Right atrium auricular region (tissue), 2 donors: Measurements from ENCODE around the gene UGT3A2. TPM values are rescaled to one million over a fixed set of nuclear protein-coding genes. Genes with fewer than 3 reads are reported as not detected.
"Not testable (repeated sequence)": the region's sequence is repeated elsewhere in the genome, so short reads cannot be mapped to it uniquely, and the experiment has no call there.

Experiments used
- DNase-seq: peaks from one replicate; pipeline ENCODE4 v3.0.0-alpha.2; 2019; ENCODE audit warnings: low spot score
- H3K27ac ChIP-seq, 2 donors: fragments of 200-600 bp; sonication (generic); 1 replicate in 1 of 2; 2 replicates in 1 of 2; pipeline ENCODE4 v1.5.1; 2016 to 2019
- H3K27me3 ChIP-seq, 2 donors: fragments of 200-600 bp; sonication (generic); one replicate each; pipeline versions ENCODE4 v1.5.1 to v1.6.0; 2017 to 2019
- H3K36me3 ChIP-seq: fragments of 200-600 bp; sonication (generic); one replicate; pipeline ENCODE4 v1.5.1; 2016
- H3K4me1 ChIP-seq, 2 donors: fragments of 200-600 bp; sonication (generic); one replicate each; pipeline versions ENCODE4 v1.5.1 to v1.6.0; 2017 to 2019
- H3K4me3 ChIP-seq, 2 donors: fragments of 200-600 bp; sonication (generic); 1 replicate in 1 of 2; 2 replicates in 1 of 2; pipeline ENCODE4 v1.5.1; 2017 to 2019; ENCODE audit warnings: mild to moderate bottlenecking in 1 of 2, moderate library complexity in 1 of 2
- H3K9me3 ChIP-seq, 2 donors: fragments of 200-600 bp; sonication (generic); one replicate each; pipeline ENCODE4 v1.5.1; 2019
- total RNA-seq, 2 donors: library from RNA; depleted of rRNA; stranded (reverse); fragments of >200 nt; gene quantifications; one replicate each; pipeline ENCODE4 v1.1.0, GENCODE V29; 2016
- TF ChIP-seq, protein P1 (sequence below), 2 donors: fragments of 200-600 bp; sonication (generic); IDR thresholded peaks; one replicate each; pipeline ENCODE4 v1.5.1; 2019; ENCODE audit warnings: antibody characterized with exemption in 2 of 2

Gene UGT3A2
- total RNA-seq, 2 donors from 2014 or later, result 0.24 TPM; not detected in 1

DNA sequence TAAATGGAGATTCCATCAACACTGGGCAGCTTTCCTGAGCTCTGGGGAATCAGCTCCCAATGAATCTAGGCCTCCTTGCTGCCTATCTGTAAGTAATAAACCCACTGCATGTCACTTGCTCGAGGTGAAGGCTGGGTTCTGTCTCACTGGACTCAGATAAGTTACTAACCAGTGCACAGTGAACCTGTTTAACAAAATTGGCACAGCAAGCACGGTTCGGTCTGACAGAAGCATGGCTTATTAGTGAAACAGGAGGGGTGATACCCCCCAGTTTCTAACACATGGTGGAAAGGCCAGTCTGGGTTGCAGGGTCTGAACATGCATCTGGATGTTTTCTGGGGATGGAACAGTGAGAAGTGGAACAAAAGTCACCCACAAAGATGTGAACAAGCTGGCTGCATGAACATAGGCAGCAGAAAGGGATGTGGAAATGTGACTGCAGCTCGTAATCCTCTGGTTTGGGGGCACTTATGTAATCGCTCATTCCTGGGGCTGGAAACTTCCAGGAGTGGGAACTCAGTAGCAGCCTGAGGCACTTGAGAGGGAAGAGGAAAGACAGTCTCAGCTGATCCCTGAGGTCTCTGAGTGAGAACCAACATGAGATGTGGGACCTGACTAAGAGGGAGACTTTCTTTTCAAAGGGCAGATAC is 37.7 kb downstream of the UGT3A2 start:
- no peaks in the 10 kb centered on the region for H3K36me3 ChIP-seq
- H3K27me3 ChIP-seq, result no peaks in the 10 kb centered on the region
- no peak for DNase-seq
- no peak overlapping the region for H3K27ac ChIP-seq
- H3K4me1 ChIP-seq, result no peaks in the 10 kb centered on the region
- TF ChIP-seq, protein P1, sequence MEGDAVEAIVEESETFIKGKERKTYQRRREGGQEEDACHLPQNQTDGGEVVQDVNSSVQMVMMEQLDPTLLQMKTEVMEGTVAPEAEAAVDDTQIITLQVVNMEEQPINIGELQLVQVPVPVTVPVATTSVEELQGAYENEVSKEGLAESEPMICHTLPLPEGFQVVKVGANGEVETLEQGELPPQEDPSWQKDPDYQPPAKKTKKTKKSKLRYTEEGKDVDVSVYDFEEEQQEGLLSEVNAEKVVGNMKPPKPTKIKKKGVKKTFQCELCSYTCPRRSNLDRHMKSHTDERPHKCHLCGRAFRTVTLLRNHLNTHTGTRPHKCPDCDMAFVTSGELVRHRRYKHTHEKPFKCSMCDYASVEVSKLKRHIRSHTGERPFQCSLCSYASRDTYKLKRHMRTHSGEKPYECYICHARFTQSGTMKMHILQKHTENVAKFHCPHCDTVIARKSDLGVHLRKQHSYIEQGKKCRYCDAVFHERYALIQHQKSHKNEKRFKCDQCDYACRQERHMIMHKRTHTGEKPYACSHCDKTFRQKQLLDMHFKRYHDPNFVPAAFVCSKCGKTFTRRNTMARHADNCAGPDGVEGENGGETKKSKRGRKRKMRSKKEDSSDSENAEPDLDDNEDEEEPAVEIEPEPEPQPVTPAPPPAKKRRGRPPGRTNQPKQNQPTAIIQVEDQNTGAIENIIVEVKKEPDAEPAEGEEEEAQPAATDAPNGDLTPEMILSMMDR (IDR thresholded peaks at IDR 0.05), result no peak
- peaks cover 4% of the 10 kb centered on the region in 2 donors for H3K9me3 ChIP-seq
- no peak overlapping the region for H3K4me3 ChIP-seq

DNA sequence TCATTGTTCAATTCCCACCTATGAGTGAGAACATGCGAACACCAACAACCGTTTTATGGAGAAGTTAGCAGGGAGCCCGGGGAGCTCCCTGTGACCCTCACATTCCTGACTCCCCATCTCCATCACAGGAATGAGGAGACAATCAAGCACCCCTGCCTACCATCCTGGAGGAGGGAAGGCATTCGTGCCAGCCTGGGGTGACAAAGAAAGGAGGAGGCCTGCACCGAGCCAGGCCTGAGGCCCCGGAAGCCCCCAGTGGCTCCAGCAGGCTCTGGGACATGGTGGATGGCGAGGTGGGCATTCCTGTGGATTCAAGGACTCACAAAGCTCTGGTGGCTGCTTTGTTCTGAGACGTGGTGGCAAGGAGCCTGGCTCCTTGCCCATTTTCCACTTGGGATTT is 39.0 kb downstream of the UGT3A2 start:
- H3K36me3 ChIP-seq, result no peaks in the 10 kb centered on the region
- H3K9me3 ChIP-seq, result peaks cover 4% of the 10 kb centered on the region in 2 donors
- TF ChIP-seq, protein P1 (IDR thresholded peaks at IDR 0.05), result no peak
- DNase-seq, result no peak
- no peak overlapping the region for H3K27ac ChIP-seq
- H3K4me1 ChIP-seq, result no peaks in the 10 kb centered on the region
- H3K27me3 ChIP-seq, result no peaks in the 10 kb centered on the region
- no peak overlapping the region for H3K4me3 ChIP-seq

DNA sequence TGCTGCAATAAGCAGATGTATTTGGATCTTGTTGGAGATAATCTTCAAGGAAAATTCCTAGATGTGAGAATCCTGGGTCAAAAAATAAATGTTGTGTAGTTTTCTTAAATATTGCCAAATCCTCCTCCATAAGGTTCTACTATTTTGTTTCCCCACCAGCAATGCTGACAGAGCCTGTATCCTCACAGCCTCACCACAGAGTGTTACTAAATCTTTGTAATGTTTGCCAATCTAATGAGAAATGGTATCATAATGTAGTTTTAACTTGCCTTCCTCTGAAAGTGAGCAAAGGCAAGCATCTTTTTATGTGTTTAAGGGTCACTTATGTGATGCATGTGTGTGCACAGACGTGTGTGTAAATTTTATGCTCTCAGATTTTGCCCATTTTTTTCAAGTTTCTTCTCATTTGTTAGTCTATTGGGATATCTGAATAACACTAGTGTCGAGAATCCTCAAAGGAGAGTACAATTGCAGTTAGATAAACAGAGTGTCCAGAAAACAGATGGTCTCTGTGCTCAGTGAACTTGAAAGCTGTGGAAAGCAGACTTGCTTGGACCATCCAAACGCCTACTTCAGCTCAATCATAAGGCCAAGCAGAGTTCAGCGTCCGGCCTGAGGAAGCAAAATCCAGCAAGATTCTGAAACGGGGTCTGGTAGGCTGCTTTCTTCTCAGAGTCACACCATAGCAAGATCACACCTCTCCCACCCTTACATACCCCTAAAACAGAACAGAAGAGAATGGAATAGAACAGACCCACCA is 39.8 kb downstream of the UGT3A2 start:
- no peaks in the 10 kb centered on the region for H3K27me3 ChIP-seq
- peaks cover 4% of the 10 kb centered on the region in 2 donors for H3K9me3 ChIP-seq
- TF ChIP-seq, protein P1 (IDR thresholded peaks at IDR 0.05), result no peak
- H3K4me1 ChIP-seq, result no peaks in the 10 kb centered on the region
- H3K36me3 ChIP-seq, result no peaks in the 10 kb centered on the region
- H3K27ac ChIP-seq, result no peak overlapping the region
- no peak for DNase-seq
- H3K4me3 ChIP-seq, result no peak overlapping the region

DNA sequence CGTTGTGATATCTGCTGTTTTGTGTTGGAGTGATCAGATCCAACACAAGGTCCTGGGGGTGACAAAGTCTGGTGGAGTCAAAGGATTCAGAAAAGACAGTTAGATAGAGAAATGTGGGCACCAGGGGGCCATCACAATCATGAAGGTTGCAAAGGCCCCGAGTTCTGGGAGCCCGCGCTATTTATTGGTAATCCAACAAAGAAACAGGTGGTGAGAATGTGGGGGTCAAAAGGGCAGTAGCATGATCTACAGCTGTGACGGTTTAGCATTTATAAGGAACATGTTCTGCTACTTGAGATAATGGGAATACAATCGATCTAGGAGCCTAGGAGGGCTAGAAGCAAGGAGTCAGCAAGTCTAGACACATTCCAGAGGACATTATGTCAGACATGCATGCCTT is 44.4 kb downstream of the UGT3A2 start:
- H3K4me3 ChIP-seq, H3K27me3 ChIP-seq: not testable (repeated sequence)

DNA sequence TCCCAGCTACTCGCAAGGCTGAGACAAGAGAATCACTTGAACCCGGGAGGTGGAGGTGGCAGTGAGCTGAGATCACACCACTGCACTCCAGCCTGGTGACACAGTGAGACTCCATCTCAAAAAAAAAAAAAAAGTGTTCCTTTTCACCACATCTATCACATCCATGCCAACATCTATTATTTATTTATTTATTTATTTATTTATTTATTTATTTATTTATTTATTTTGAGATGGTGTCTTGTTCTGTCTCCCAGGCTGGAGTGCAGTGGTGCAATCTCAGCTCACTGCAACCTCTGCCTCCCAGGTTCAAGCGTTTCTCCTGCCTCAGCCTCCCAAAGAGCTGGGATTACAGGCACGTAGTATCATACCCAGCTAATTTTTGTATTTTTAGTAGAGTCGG is 47.1 kb downstream of the UGT3A2 start:
- H3K27me3 ChIP-seq, H3K4me3 ChIP-seq, H3K9me3 ChIP-seq, H3K27ac ChIP-seq, DNase-seq, H3K36me3 ChIP-seq, H3K4me1 ChIP-seq: not testable (repeated sequence)

More for the DNA sequence above, 44.4 kb downstream of the UGT3A2 start:
- not testable (repeated sequence) for H3K9me3 ChIP-seq, DNase-seq, H3K27ac ChIP-seq, H3K4me1 ChIP-seq, H3K36me3 ChIP-seq

DNA sequence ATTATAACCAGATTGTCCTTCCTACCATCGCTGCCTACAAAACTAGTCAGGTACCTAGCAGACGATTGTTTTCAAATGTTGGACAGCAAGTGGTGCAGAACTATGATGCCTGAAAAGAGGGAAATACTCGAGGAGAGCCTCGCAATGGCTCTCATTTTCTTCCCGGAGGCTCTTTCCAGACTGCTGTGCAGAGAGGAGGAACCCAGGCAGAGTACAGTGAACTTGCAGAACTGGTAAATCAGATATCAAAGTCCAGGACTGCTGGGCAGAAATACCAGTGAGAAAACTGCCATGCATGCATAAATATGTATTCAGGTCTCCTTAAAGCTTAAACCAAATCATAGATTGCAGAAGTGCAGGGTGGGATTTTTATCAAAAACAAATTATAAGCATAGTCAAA is 49.1 kb downstream of the UGT3A2 start:
- Histone ChIP-seq H3K27me3 (no peaks in the 10 kb centered on the region), H3K4me3 (no peak overlapping the region), H3K9me3 (peaks cover 0 to 8% of the 10 kb centered on the region in 2 donors), H3K27ac (no peak overlapping the region), H3K4me1 (no peaks in the 10 kb centered on the region), H3K36me3 (no peaks in the 10 kb centered on the region)
- no peak for DNase-seq
- TF ChIP-seq, protein P1 (IDR thresholded peaks at IDR 0.05), result no peak
